Measurements from ENCODE around the gene API5.

The API5 gene

GRCh38 chr11:43359422-43359818 is 47.6 kb downstream of the API5 start:
- H3K27ac ChIP-seq (ENCODE audit: low read depth, low read length) = peak overlapping the region; percentile 81
- peaks cover 14% of the 10 kb centered on the region for H3K4me1 ChIP-seq (ENCODE audit: control insufficient read depth, insufficient read depth, low read length, unreplicated experiment)
- peak overlapping the region; percentile 94 for H3K4me3 ChIP-seq (ENCODE audit: low read depth, low read length)
- H3K36me3 ChIP-seq (ENCODE audit: insufficient read depth, low read length) = no peaks in the 10 kb centered on the region
- peak overlapping the region; percentile 86 for H2AFZ ChIP-seq (ENCODE audit: low read length, unreplicated experiment)
- H3K27me3 ChIP-seq (ENCODE audit: insufficient read depth, low read length) = no peaks in the 10 kb centered on the region
- H3K79me2 ChIP-seq (ENCODE audit: control insufficient read depth, insufficient read depth, low read length, unreplicated experiment) = peaks cover 52% of the 10 kb centered on the region

- Histone ChIP-seq H3K36me3 (ENCODE audit: insufficient read depth, low read length) (no peaks in the 10 kb centered on the region), H3K4me3 (ENCODE audit: low read depth, low read length) (peak overlapping the region; percentile 94), H3K27me3 (ENCODE audit: insufficient read depth, low read length) (no peaks in the 10 kb centered on the region), H3K4me1 (ENCODE audit: control insufficient read depth, insufficient read depth, low read length, unreplicated experiment) (peaks cover 14% of the 10 kb centered on the region), H2AFZ (ENCODE audit: low read length, unreplicated experiment) (no peak overlapping the region), H3K79me2 (ENCODE audit: control insufficient read depth, insufficient read depth, low read length, unreplicated experiment) (peaks cover 58% of the 10 kb centered on the region), H3K27ac (ENCODE audit: low read depth, low read length) (peak overlapping the region; percentile 81; the same call in 1 of the 2 replicates)
These were observed 48.7 kb downstream of the API5 start for GRCh38 chr11:43360361-43361032.

- Histone ChIP-seq H3K4me3 (ENCODE audit: low read depth, low read length) (no peak overlapping the region), H3K27me3 (ENCODE audit: insufficient read depth, low read length) (no peaks in the 10 kb centered on the region), H2AFZ (ENCODE audit: low read length, unreplicated experiment) (no peak overlapping the region), H3K79me2 (ENCODE audit: control insufficient read depth, insufficient read depth, low read length, unreplicated experiment) (peaks cover 87% of the 10 kb centered on the region), H3K4me1 (ENCODE audit: control insufficient read depth, insufficient read depth, low read length, unreplicated experiment) (peaks cover 7% of the 10 kb centered on the region), H3K27ac (ENCODE audit: low read depth, low read length) (no peak overlapping the region), H3K36me3 (ENCODE audit: insufficient read depth, low read length) (peaks cover 5% of the 10 kb centered on the region)
These were observed 54.9 kb downstream of the API5 start for GRCh38 chr11:43366677-43367076.

- Histone ChIP-seq H3K27me3 (ENCODE audit: insufficient read depth, low read length) (no peaks in the 10 kb centered on the region), H3K36me3 (ENCODE audit: insufficient read depth, low read length) (peaks cover 5% of the 10 kb centered on the region), H3K79me2 (ENCODE audit: control insufficient read depth, insufficient read depth, low read length, unreplicated experiment) (peaks cover 82% of the 10 kb centered on the region), H3K4me1 (ENCODE audit: control insufficient read depth, insufficient read depth, low read length, unreplicated experiment) (peaks cover 7% of the 10 kb centered on the region), H3K4me3 (ENCODE audit: low read depth, low read length) (no peak overlapping the region), H2AFZ (ENCODE audit: low read length, unreplicated experiment) (no peak overlapping the region), H3K27ac (ENCODE audit: low read depth, low read length) (no peak overlapping the region)
These were observed 55.8 kb downstream of the API5 start for GRCh38 chr11:43367382-43368178.

- Histone ChIP-seq H3K27me3 (ENCODE audit: insufficient read depth, low read length) (no peaks in the 10 kb centered on the region), H3K27ac (ENCODE audit: low read depth, low read length) (peak overlapping the region; percentile 87), H3K36me3 (ENCODE audit: insufficient read depth, low read length) (no peaks in the 10 kb centered on the region), H3K4me3 (ENCODE audit: low read depth, low read length) (peak overlapping the region; percentile 61; the same call in 1 of the 2 replicates), H2AFZ (ENCODE audit: low read length, unreplicated experiment) (peak overlapping the region; percentile 24), H3K79me2 (ENCODE audit: control insufficient read depth, insufficient read depth, low read length, unreplicated experiment) (peaks cover 51% of the 10 kb centered on the region), H3K4me1 (ENCODE audit: control insufficient read depth, insufficient read depth, low read length, unreplicated experiment) (peaks cover 11% of the 10 kb centered on the region)
These were observed 64.3 kb downstream of the API5 start for GRCh38 chr11:43376065-43376464.

GRCh38 chr11:43376594-43376993 is 64.8 kb downstream of the API5 start:
- Histone ChIP-seq H3K4me1 (ENCODE audit: control insufficient read depth, insufficient read depth, low read length, unreplicated experiment) (peaks cover 11% of the 10 kb centered on the region), H3K79me2 (ENCODE audit: control insufficient read depth, insufficient read depth, low read length, unreplicated experiment) (peaks cover 46% of the 10 kb centered on the region), H3K27ac (ENCODE audit: low read depth, low read length) (peak overlapping the region; percentile 87), H3K27me3 (ENCODE audit: insufficient read depth, low read length) (no peaks in the 10 kb centered on the region), H2AFZ (ENCODE audit: low read length, unreplicated experiment) (peak overlapping the region; percentile 24), H3K4me3 (ENCODE audit: low read depth, low read length) (peak overlapping the region; percentile 61; the same call in 1 of the 2 replicates), H3K36me3 (ENCODE audit: insufficient read depth, low read length) (no peaks in the 10 kb centered on the region)

DNA sequence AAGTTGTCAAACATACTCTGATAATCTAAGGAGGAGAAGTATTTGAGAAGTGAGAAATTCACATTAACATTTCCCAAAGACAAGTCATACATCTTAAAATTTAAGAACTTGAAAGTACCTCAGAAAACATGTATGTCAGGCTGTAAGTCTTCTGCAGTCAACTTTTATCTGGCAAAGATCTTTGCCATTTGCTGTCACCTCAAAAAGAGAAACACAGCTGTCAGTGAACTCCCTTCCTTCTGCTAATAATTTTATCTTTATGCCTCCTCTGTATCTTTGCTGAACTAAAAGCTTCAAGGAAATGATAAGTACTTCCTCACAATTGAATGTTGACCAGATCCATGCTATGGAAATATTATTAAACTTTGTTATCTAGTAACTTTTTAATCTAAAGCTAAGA is 65.6 kb downstream of the API5 start:
- H3K4me3 ChIP-seq (ENCODE audit: low read depth, low read length) = no peak overlapping the region
- no peaks in the 10 kb centered on the region for H3K36me3 ChIP-seq (ENCODE audit: insufficient read depth, low read length)
- H3K27me3 ChIP-seq (ENCODE audit: insufficient read depth, low read length) = no peaks in the 10 kb centered on the region
- H3K79me2 ChIP-seq (ENCODE audit: control insufficient read depth, insufficient read depth, low read length, unreplicated experiment) = peaks cover 43% of the 10 kb centered on the region
- H2AFZ ChIP-seq (ENCODE audit: low read length, unreplicated experiment) = no peak overlapping the region
- peaks cover 11% of the 10 kb centered on the region for H3K4me1 ChIP-seq (ENCODE audit: control insufficient read depth, insufficient read depth, low read length, unreplicated experiment)
- no peak overlapping the region for H3K27ac ChIP-seq (ENCODE audit: low read depth, low read length)

GRCh38 chr11:43378897-43379296 is 67.1 kb downstream of the API5 start:
- Histone ChIP-seq H3K36me3 (ENCODE audit: insufficient read depth, low read length) (no peaks in the 10 kb centered on the region), H3K27ac (ENCODE audit: low read depth, low read length) (no peak overlapping the region), H3K27me3 (ENCODE audit: insufficient read depth, low read length) (no peaks in the 10 kb centered on the region), H3K4me3 (ENCODE audit: low read depth, low read length) (no peak overlapping the region), H2AFZ (ENCODE audit: low read length, unreplicated experiment) (no peak overlapping the region), H3K4me1 (ENCODE audit: control insufficient read depth, insufficient read depth, low read length, unreplicated experiment) (peaks cover 11% of the 10 kb centered on the region), H3K79me2 (ENCODE audit: control insufficient read depth, insufficient read depth, low read length, unreplicated experiment) (peaks cover 38% of the 10 kb centered on the region)

DNA sequence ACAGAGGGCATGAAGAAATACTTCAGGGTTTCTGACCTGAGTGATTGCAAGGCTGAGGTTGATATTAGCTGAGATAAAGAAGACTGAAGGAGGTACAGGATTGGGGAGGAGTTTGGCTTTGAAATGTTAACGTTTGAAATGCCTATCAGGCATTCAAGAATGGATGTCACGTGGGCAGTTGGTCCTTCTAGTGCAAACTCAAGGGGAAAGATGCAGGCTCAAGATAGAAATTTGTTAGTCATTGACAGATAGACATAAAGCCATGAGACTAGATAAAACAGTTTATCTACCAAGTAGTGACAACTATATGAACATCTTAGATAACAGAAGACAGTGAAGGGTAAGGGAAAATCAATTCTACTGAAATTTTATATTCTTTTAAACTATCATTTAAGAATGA is 70.0 kb downstream of the API5 start:
- H3K36me3 ChIP-seq (ENCODE audit: insufficient read depth, low read length) = no peaks in the 10 kb centered on the region
- H3K4me1 ChIP-seq (ENCODE audit: control insufficient read depth, insufficient read depth, low read length, unreplicated experiment) = no peaks in the 10 kb centered on the region
- no peak overlapping the region for H3K4me3 ChIP-seq (ENCODE audit: low read depth, low read length)
- no peak overlapping the region for H3K27ac ChIP-seq (ENCODE audit: low read depth, low read length)
- H2AFZ ChIP-seq (ENCODE audit: low read length, unreplicated experiment) = no peak overlapping the region
- H3K27me3 ChIP-seq (ENCODE audit: insufficient read depth, low read length) = no peaks in the 10 kb centered on the region
- peaks cover 22% of the 10 kb centered on the region for H3K79me2 ChIP-seq (ENCODE audit: control insufficient read depth, insufficient read depth, low read length, unreplicated experiment)

DNA sequence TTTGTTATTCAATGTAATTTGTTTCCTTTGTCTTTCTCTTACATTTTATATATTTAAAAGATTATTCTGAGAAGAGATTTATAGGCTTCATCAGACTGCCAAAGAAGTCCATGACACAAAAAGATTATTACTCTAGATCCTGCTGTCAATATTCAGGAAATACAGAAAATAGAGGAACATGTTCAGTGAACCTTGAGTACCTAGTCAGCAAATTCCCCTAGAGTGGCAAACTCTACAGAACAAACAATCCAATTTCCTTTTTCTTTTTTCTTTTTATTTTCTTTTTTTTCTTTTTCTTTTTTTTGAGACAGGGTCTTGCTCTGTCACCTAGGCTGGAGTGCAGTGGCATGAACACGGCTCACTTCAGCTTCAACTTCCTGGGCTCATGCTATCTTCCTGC is 70.8 kb downstream of the API5 start:
- Histone ChIP-seq H3K36me3 (ENCODE audit: insufficient read depth, low read length) (no peaks in the 10 kb centered on the region), H3K79me2 (ENCODE audit: control insufficient read depth, insufficient read depth, low read length, unreplicated experiment) (peaks cover 15% of the 10 kb centered on the region), H2AFZ (ENCODE audit: low read length, unreplicated experiment) (no peak overlapping the region), H3K27ac (ENCODE audit: low read depth, low read length) (no peak overlapping the region), H3K4me3 (ENCODE audit: low read depth, low read length) (no peak overlapping the region), H3K27me3 (ENCODE audit: insufficient read depth, low read length) (no peaks in the 10 kb centered on the region), H3K4me1 (ENCODE audit: control insufficient read depth, insufficient read depth, low read length, unreplicated experiment) (no peaks in the 10 kb centered on the region)

- H3K4me3 ChIP-seq (ENCODE audit: low read depth, low read length) = no peak overlapping the region
- H3K27ac ChIP-seq (ENCODE audit: low read depth, low read length) = no peak overlapping the region
- no peaks in the 10 kb centered on the region for H3K79me2 ChIP-seq (ENCODE audit: control insufficient read depth, insufficient read depth, low read length, unreplicated experiment)
- no peaks in the 10 kb centered on the region for H3K27me3 ChIP-seq (ENCODE audit: insufficient read depth, low read length)
- peaks cover 1% of the 10 kb centered on the region; the same call in 1 of the 2 replicates for H3K36me3 ChIP-seq (ENCODE audit: insufficient read depth, low read length)
- no peak overlapping the region for H2AFZ ChIP-seq (ENCODE audit: low read length, unreplicated experiment)
- no peaks in the 10 kb centered on the region for H3K4me1 ChIP-seq (ENCODE audit: control insufficient read depth, insufficient read depth, low read length, unreplicated experiment)
These were observed 72.6 kb downstream of the API5 start for GRCh38 chr11:43384393-43384792.
